Ureter (tissue), 1 donor: ENCODE measurements around the gene CFAP97D1. TPM values are rescaled to one million over a fixed set of nuclear protein-coding genes. Genes with fewer than 3 reads are reported as not detected.
"Not testable (repeated sequence)": the region's sequence is repeated elsewhere in the genome, so short reads cannot be mapped to it uniquely, and the experiment has no call there.

ENCODE experiments used
- DNase-seq: peaks from one replicate; pipeline ENCODE4 v3.0.0-alpha.2; 2020; ENCODE audit warnings: low spot score
- total RNA-seq: library from RNA; stranded (reverse); gene quantifications from one replicate; pipeline ENCODE4 v1.2.4, GENCODE V29; 2023
- donor health status: DM: yes; HTN: yes; CAD: no.

Gene CFAP97D1
- total RNA-seq, 1 donor from 2014 or later, result not detected

DNA sequence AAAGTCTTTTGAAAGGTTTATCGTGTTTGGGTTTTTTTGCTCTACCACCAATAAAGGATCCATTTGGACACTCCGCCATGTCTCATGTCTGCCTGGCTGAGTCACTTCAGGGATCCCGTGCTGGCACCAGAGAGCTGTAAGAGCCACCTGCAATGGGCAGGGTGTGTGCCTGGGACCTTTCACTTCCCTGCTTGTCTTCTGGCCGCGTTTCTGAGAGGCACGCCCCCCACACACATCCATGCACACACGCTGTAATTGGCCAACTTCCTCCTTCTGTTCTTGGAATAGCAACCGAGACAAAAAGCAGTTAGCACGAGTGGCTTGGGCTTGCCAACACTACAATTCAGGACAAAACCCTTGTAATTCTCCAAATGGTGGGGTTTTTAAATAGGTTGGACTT lies 11.9 kb upstream of the CFAP97D1 start:
- no peak for DNase-seq

DNA sequence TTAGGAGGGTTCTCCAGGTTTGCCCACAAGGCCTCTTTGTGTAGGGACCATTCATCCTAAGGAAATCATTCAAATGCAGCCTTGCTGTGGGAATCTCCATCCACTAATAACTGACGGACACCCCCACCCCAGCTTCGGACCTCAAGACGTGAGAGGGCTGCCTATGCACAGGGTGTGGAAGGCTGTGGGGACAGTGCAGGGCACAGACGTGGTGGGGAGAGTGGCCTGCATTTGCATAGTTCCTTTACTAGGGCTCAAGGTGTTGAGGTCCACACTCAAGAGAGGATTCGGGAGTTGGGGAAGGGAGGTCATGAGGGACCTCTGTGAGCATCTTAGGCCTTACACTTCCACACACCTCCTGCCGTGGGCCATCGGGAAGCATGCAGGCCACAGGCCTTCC lies 11.3 kb upstream of the CFAP97D1 start:
- no peak for DNase-seq

DNA sequence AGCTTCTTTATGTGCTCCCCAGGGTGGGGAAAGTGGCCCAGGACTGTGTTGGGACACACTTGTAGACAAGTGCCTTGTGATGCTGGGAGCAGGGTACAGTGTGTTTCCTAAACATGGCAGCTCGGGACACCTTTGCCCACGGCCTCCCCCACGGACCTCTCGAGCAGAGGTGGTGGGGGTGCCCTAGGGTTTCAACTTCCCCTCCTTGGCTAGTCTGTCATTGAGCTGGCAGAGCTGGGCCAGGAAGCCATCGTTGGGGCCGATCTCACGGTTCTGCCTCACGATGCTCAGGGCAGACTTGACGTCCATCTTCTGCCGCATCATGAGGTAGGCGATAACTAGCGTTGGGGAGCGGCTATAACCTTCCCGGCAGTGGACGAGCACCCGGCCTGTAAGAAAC lies 10.8 kb upstream of the CFAP97D1 start:
- no peak for DNase-seq

GRCh38 chr17:43769859-43770258 lies 10.4 kb upstream of the CFAP97D1 start:
- DNase-seq, result no peak

DNA sequence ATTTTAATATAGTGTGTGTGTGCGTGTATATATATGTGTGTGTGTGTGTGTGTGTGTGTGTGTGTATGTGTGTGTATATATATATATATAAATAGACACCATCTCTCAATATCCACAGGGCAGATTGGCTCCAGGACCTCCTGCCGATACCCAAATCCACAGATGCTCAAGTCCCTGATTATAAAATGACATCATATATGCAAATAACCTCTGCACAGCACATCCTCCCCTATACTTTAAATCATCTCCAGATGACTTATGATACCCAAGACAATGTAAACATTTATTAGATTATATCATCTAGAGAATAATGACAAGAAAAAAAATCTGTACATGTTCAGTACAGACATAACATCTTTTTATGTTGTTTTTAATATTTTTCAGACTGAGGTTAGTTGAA lies 9.3 kb upstream of the CFAP97D1 start:
- no peak for DNase-seq

DNA sequence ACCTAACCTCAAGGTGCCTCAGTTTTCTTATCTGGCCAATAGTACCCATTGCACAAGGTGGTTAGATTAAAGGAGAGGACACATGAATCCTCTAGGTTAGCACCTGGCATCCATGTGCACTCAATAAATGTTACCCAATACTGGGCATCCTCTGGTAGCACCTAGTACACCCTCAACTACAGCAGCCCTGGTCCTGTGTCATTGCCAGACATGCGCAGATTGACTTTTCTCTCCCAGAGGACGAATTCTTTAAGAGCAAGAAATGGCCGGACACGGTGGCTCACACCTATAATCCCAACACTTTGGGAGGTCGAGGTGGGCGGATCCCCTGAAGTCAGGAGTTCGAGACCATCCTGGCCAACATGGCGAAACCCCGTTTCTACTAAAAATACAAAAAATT lies 8.8 kb upstream of the CFAP97D1 start:
- DNase-seq, result no peak

DNA sequence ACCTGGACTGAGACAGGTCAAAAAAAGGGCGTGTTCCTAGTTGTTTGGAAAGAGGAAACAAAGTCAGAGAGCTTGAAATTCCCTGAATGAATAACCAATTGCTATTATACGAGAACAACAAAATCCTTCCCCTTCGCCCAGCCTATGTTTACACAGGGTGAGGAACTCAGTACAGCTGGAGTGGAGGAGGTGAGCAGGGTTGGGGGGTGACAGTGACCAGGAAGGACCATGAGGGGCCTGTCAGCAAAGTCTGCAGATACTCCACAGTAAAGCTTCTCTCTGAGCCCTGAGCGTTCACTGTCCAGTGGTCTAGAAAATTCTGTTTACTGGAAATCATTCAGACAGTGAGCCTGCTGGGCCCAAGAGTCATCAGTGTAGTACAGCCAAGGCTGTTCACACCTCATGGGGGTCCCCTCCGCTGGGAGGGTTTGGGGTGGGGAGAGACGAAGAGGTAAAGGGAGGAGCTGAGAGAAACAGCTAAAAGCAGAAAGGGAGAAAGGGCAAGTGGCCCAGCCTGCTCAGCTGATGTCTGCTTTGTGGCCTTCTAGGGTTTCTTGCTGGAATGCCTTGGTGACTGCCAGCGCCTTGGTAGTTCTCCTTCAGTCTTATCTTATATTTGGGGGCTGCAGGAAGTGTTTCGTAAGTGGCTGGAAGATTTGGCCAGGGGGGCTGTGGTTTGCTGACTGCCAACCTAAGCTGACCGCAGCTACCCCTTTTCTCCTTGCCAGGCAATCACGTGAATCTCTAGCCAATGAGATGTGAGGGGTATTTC lies 7.2 kb upstream of the CFAP97D1 start:
- DNase-seq, result peak; percentile 41

DNA sequence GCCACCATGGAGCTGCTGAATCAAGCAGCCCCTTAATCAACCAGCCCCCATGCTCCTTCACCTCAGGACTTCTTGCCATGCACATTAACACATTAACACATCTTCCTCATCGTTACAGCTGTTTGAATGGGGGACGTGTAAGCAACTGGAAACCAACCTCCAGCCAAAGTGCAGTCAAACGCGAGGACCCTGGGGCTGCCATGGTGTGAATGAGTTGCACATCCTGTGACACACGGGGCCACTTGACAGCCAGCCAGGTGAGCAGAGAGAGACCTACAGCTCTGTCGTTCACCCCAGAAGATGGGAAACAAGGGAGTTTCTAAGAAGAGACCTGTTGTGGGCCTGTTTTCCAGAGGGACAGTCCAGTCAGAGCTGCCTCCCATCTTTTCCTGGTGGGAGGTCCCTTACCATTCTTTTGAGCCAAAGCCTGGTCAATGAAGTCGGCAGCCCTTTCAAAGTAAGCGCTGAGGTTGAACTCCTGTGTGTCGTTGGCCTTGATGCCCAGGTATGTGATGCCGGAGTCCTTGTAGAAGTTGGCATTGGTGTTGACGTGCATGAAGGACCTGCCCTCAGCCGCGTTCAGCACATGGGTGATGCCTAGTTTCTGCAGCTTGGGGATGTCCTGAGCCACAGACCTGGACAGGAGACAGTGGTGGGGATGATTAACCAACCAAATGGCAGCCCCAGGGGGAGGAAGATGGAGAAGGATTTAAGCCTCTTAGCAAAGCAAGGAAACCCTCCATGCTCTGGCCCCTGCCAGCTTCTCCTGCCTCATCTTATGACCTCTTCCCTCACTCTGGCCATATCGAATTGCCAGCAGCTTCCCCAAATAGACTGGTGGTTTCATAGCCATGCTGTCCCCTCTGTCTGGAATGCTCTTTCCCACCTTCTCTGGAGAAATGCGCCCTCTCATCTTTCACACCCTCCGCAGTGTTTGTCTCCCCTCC lies 5.7 kb upstream of the CFAP97D1 start:
- DNase-seq, result no peak

DNA sequence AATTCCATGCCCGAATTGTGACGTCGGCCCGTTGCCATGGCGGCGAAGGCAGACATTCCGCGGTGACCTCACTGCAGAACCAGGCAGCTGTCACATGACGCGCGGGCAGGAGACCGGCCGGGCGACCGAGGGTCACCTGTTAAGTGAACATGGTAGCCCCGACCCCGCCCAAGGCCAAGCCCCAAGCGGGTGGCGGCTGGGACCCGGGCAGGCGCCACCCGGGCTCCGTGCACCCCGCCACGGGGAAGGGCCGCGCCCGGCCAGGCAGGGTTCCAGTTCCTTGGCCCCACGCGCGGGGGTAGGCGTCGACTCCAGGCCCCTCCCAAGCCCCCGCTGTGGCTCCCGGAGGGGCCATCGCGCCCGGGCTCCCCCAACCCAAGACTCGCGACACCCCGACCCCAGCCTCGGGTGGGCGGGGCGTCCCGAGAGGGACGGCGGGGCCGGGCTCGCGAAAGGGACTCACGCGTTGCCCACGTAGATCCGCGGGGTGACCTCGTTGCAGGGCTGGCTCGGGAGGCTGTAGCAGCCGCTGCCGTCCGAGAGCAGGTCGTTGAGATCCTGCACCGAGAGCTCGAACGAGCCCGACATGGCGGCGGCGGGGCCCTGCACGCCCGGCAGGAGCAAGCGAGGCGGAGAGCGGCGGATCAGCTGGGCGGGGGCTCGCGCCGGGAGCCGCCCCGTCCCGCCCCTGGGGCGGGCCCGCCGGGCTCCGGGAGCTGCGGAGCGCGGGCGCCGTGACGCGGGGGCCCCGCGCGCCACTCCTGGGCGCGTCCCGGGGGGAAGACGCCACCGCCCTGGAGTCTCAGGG lies 1.7 kb upstream of the CFAP97D1 start, which contains the start of gene DUSP3:
Gene DUSP3, minus strand, starts transcription at position 641 of the 808 bp plus-strand sequence. Its CDS starts 53 bp downstream, at position 588.
- peak; percentile 95 for DNase-seq

DNA sequence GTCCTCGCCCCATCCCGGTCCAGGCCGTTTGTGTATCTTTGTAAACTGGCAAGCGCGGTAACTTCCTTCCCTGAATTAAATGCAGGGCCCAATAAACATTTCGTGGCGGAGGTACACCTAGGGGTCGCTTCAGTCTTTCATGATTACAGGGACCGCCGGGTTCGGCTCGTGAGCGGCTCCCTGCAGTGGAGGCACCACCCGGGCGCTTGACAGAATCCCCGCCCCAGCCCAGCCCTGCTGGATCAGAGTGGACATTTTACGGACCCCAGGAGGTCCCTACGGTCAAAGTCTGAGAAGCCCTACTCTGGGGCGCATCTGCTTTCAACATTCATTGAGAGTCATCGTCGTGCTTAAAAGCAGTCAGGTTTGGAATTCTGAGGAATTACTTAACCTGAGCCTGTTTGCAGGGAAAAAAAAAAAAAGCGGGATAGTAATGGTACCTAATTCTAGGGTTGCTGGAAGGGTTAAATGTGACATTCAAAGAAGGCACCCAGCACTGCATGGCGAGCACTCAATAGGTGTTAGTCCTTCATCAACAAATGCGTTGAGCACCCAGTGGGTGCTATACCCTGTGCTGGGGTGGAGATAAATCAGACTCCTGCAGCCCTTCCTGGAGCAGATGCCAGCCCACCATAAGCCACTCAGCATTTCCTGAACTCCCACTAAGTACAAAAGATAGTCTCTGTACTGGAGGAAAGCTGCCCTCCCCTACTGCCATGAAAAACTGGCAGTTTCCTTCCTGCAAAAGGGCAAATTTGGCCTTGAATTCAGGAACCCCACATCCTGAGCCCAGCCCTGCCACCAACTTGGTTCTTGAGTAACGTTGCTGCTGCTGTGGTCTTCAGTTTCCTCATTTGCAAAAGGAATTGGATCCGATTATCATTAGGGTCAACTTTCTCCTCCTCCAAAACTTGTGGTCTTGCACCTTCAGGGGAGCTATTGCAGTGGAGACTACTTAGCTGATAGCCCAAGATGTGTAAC lies 800 bp upstream of the CFAP97D1 start:
- no peak for DNase-seq

GRCh38 chr17:43782913-43783680 lies 2.9 kb downstream of the CFAP97D1 start:
- no peak for DNase-seq

GRCh38 chr17:43784068-43784467 lies 3.8 kb downstream of the CFAP97D1 start:
- DNase-seq, result no peak

DNA sequence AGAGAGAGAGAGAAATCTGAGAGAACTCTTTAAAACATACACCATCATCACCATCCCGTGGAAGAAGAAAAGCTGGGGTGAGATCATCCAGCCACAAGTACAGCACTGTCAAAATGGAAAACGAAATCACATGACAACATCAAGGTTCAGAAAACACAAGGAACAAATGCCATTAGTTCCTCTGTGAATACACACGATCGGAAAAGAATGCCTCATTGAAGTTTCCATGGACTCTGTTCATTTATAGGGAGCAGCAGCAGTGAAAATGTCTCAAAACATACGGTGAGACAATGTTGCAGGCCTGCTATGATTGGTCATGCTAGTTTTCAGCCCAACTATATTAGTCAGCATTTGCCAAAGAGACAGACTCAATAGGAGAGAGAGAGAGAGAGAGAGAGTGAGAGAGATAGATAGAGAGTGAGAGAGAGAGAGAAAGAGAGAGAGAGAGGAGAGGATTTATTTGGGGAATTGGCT lies 4.4 kb downstream of the CFAP97D1 start:
- DNase-seq, result no peak

GRCh38 chr17:43787728-43788127 lies 7.5 kb downstream of the CFAP97D1 start:
- DNase-seq, result no peak

- no peak for DNase-seq
These were observed 8.3 kb downstream of the CFAP97D1 start for GRCh38 chr17:43788540-43788939.

GRCh38 chr17:43789482-43789881 lies 9.2 kb downstream of the CFAP97D1 start:
- no peak for DNase-seq

GRCh38 chr17:43790311-43790940 lies 10.2 kb downstream of the CFAP97D1 start:
- DNase-seq, result no peak

DNA sequence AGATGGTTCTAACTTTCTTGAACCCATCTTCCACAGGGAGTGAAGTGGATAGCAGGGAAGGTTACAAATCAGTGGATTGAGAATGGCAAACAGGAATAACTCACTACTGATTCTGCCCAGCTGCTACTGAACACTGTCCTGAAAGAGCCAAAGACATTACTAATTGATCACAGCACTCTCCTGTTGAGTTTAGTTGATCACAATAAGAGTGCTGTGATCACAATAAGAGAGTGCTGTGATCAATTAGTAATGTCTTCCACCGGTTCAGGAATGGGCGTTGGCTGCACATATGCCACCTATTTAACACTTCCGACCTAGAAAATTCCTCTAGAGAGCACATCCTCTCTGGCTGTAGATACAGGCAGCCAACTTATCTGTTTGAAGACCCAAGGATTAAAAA lies 11.4 kb downstream of the CFAP97D1 start:
- DNase-seq, result no peak

- not testable (repeated sequence) for DNase-seq
These were observed 12.4 kb downstream of the CFAP97D1 start for GRCh38 chr17:43792668-43793067.
